Astrocyte (in vitro differentiated cells and primary cell): ENCODE measurements around the gene CA7. TPM values are rescaled to one million over a fixed set of nuclear protein-coding genes. Genes with fewer than 3 reads are reported as not detected.

ENCODE experiments used
- DNase-seq: peaks from one replicate; pipeline ENCODE4 v3.0.0-alpha.2; 2010; ENCODE audit warnings: low read depth
- FAIRE-seq: peaks from 2 replicates; lab custom pipeline; 2011; peaks lifted over from hg19 to GRCh38; lab: Jason Lieb, UNC
- H2AFZ ChIP-seq: 2 replicates; pipeline ENCODE4 v1.6.0; 2012; ENCODE audit warnings: low read depth, low read length, inconsistent platforms
- H3K27ac ChIP-seq: 2 replicates; pipeline ENCODE4 v1.5.1; 2011; ENCODE audit warnings: low read depth, low read length, inconsistent platforms
- H3K27me3 ChIP-seq: 2 replicates; pipeline ENCODE4 v1.6.0; 2011; ENCODE audit warnings: low read length, inconsistent platforms; ENCODE audit not compliant: insufficient read depth
- H3K36me3 ChIP-seq: 2 replicates; pipeline ENCODE4 v1.5.1; 2011; ENCODE audit warnings: low read length, inconsistent platforms; ENCODE audit not compliant: insufficient read depth
- H3K4me1 ChIP-seq: 2 replicates; pipeline ENCODE4 v1.5.1; 2011; ENCODE audit warnings: low read length, inconsistent platforms; ENCODE audit not compliant: insufficient read depth
- H3K4me2 ChIP-seq: 2 replicates; pipeline ENCODE4 v1.6.0; 2012; ENCODE audit warnings: low read length, inconsistent platforms
- H3K4me3 ChIP-seq: 2 replicates; pipeline ENCODE4 v1.5.1; 2011; ENCODE audit warnings: low read depth, mild to moderate bottlenecking, low read length, inconsistent platforms; ENCODE audit not compliant: insufficient read depth
- H3K79me2 ChIP-seq: 2 replicates; pipeline ENCODE4 v1.6.0; 2012; ENCODE audit warnings: mild to moderate bottlenecking, low read length, inconsistent platforms; ENCODE audit not compliant: insufficient read depth
- H3K9ac ChIP-seq: 2 replicates; pipeline ENCODE4 v1.6.0; 2012; ENCODE audit warnings: mild to moderate bottlenecking, low read length, inconsistent platforms
- H3K9me3 ChIP-seq: 2 replicates; pipeline ENCODE4 v1.5.1; 2012; ENCODE audit warnings: low read depth, mild to moderate bottlenecking, low read length, inconsistent platforms; ENCODE audit not compliant: insufficient read depth
- H4K20me1 ChIP-seq: 2 replicates; pipeline ENCODE4 v1.6.0; 2012; ENCODE audit warnings: low read length, inconsistent platforms; ENCODE audit not compliant: insufficient read depth
- H3K27ac Mint-ChIP-seq: one replicate; pipeline ENCODE4 v1.8.0; 2021; ENCODE audit warnings: mild to moderate bottlenecking, mixed read lengths; ENCODE audit not compliant: unreplicated experiment
- H3K27me3 Mint-ChIP-seq: one replicate; pipeline ENCODE4 v1.8.0; 2021; ENCODE audit warnings: low read depth, mixed read lengths; ENCODE audit not compliant: unreplicated experiment
- H3K36me3 Mint-ChIP-seq: one replicate; pipeline ENCODE4 v1.8.0; 2021; ENCODE audit warnings: low read depth, mixed read lengths; ENCODE audit not compliant: unreplicated experiment
- H3K4me1 Mint-ChIP-seq: one replicate; pipeline ENCODE4 v1.8.0; 2021; ENCODE audit warnings: low read depth, mixed read lengths; ENCODE audit not compliant: unreplicated experiment
- H3K4me3 Mint-ChIP-seq: one replicate; pipeline ENCODE4 v1.8.0; 2021; ENCODE audit warnings: mild to moderate bottlenecking, moderate library complexity, mixed read lengths; ENCODE audit not compliant: unreplicated experiment
- H3K9me3 Mint-ChIP-seq: one replicate; pipeline ENCODE4 v1.8.0; 2021; ENCODE audit warnings: mild to moderate bottlenecking, mixed read lengths; ENCODE audit not compliant: unreplicated experiment
- CTCF ChIP-seq: IDR thresholded peaks from 2 replicates; pipeline ENCODE4 v1.5.1; 2011; ENCODE audit warnings: low read depth, mild to moderate bottlenecking, inconsistent platforms, low read length, moderate library complexity; ENCODE audit not compliant: insufficient read depth
- EZH2 ChIP-seq: IDR thresholded peaks from 2 replicates; pipeline ENCODE4 v1.6.1; 2012; ENCODE audit warnings: mild to moderate bottlenecking, low read length, inconsistent platforms; ENCODE audit not compliant: insufficient read depth
- total RNA-seq: library from RNA; stranded (reverse); gene quantifications from 2 replicates; pipeline ENCODE4 v1.2.1, GENCODE V29; 2021

CA7 gene
- total RNA-seq, 1 donor from 2014 or later = not detected

- FAIRE-seq (no peak), DNase-seq (no peak)
- Histone ChIP-seq H3K79me2 (no peaks in the 10 kb centered on the region), H4K20me1 (peaks cover 5% of the 10 kb centered on the region), H3K4me1 (peaks cover 9% of the 10 kb centered on the region), H2AFZ (peak overlapping the region; percentile 60), H3K9ac (no peak overlapping the region), H3K4me2 (peak overlapping the region; percentile 86), H3K9me3 (no peaks in the 10 kb centered on the region), H3K36me3 (no peaks in the 10 kb centered on the region), H3K27me3 (peaks cover 39% of the 10 kb centered on the region), H3K27ac (no peak overlapping the region), H3K4me3 (peak overlapping the region; percentile 33)
- peaks cover 5% of the 10 kb centered on the region for H3K36me3 Mint-ChIP-seq
- peaks cover 5% of the 10 kb centered on the region for H3K4me1 Mint-ChIP-seq
- no peak overlapping the region for H3K27ac Mint-ChIP-seq
- H3K27me3 Mint-ChIP-seq = peaks cover 79% of the 10 kb centered on the region
- peak overlapping the region; percentile 64 for H3K4me3 Mint-ChIP-seq
- peaks cover 11% of the 10 kb centered on the region for H3K9me3 Mint-ChIP-seq
- no peak for TF ChIP-seq CTCF
- TF ChIP-seq EZH2 = no peak
Observed at GRCh38 chr16:66845080-66845410, 831 bp downstream of the CA7 start.

GRCh38 chr16:66845791-66846221, 1.6 kb downstream of the CA7 start:
- Mint-ChIP-seq H3K27ac (no peak overlapping the region), H3K4me3 (peak overlapping the region; percentile 58), H3K9me3 (peaks cover 11% of the 10 kb centered on the region), H3K36me3 (peaks cover 5% of the 10 kb centered on the region), H3K4me1 (peaks cover 5% of the 10 kb centered on the region), H3K27me3 (peaks cover 78% of the 10 kb centered on the region)
- DNase-seq (no peak), FAIRE-seq (no peak)
- Histone ChIP-seq H3K27ac (no peak overlapping the region), H3K27me3 (peaks cover 39% of the 10 kb centered on the region), H3K4me1 (peaks cover 9% of the 10 kb centered on the region), H4K20me1 (peaks cover 5% of the 10 kb centered on the region), H3K36me3 (no peaks in the 10 kb centered on the region), H3K4me3 (no peak overlapping the region), H3K9ac (no peak overlapping the region), H2AFZ (no peak overlapping the region), H3K4me2 (no peak overlapping the region), H3K9me3 (no peaks in the 10 kb centered on the region), H3K79me2 (no peaks in the 10 kb centered on the region)
- TF ChIP-seq EZH2 (no peak), CTCF (no peak)

- DNase-seq = no peak
- Histone ChIP-seq H3K4me1 (peaks cover 9% of the 10 kb centered on the region), H3K79me2 (no peaks in the 10 kb centered on the region), H3K36me3 (no peaks in the 10 kb centered on the region), H3K27ac (no peak overlapping the region), H3K4me2 (no peak overlapping the region), H4K20me1 (peaks cover 5% of the 10 kb centered on the region), H3K9ac (no peak overlapping the region), H3K4me3 (no peak overlapping the region), H2AFZ (no peak overlapping the region), H3K27me3 (peaks cover 39% of the 10 kb centered on the region), H3K9me3 (no peaks in the 10 kb centered on the region)
- H3K36me3 Mint-ChIP-seq = peaks cover 5% of the 10 kb centered on the region
- no peak for TF ChIP-seq EZH2
- no peak for TF ChIP-seq CTCF
- H3K9me3 Mint-ChIP-seq = peaks cover 11% of the 10 kb centered on the region
- H3K4me3 Mint-ChIP-seq = peak overlapping the region; percentile 58
- peaks cover 78% of the 10 kb centered on the region for H3K27me3 Mint-ChIP-seq
- FAIRE-seq = no peak
- H3K4me1 Mint-ChIP-seq = peaks cover 5% of the 10 kb centered on the region
- no peak overlapping the region for H3K27ac Mint-ChIP-seq
Observed at GRCh38 chr16:66846266-66846665, 2.1 kb downstream of the CA7 start.
